ENCODE results near the gene PLA2G2C.

Gene PLA2G2C

GRCh38 chr1:20183616-20184271 lies 2.6 kb downstream of the PLA2G2C start:
- no peak for DNase-seq

- no peak for DNase-seq
Observed at GRCh38 chr1:20183035-20183434, 3.3 kb downstream of the PLA2G2C start.

GRCh38 chr1:20182415-20182814 lies 3.9 kb downstream of the PLA2G2C start:
- no peak for DNase-seq

- DNase-seq, result no peak
Observed at GRCh38 chr1:20180844-20181207, 5.5 kb downstream of the PLA2G2C start.

DNA sequence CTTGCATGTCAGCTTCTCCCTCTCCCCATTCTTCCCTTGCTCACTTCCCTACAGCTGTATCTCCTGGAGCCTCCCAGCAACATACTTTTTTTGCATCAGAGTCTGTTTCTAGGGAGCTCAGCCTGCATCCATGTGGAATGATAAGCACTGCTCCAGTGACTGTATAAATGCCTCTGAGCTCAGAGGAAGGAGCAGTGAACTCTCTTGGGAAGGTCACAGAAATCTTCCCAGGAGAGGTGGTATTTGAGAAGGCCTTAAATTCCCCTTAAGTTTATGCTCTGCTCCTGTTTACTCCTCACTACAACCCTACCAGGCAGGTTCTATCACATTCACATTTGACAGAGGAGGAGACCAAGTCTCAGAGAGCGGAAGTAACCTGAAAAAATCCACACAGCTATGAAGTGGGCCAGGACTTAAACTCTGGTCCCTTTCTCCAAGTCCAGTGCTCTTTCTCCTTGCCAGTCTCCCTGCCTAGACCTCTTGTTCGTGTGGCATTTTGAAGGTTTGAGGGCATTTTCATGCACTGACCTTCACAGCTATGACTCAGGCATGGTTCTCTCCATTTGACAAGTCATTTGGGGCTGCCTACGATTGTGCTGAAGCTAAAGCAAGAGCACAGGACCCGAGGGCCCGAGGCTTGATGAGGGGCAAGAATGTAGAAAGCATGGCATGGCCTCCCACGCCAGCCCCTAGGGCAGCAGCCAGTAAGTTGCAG lies 6.0 kb downstream of the PLA2G2C start:
- no peak for DNase-seq

- DNase-seq, result no peak
Observed at GRCh38 chr1:20179371-20180128, 6.8 kb downstream of the PLA2G2C start.

DNA sequence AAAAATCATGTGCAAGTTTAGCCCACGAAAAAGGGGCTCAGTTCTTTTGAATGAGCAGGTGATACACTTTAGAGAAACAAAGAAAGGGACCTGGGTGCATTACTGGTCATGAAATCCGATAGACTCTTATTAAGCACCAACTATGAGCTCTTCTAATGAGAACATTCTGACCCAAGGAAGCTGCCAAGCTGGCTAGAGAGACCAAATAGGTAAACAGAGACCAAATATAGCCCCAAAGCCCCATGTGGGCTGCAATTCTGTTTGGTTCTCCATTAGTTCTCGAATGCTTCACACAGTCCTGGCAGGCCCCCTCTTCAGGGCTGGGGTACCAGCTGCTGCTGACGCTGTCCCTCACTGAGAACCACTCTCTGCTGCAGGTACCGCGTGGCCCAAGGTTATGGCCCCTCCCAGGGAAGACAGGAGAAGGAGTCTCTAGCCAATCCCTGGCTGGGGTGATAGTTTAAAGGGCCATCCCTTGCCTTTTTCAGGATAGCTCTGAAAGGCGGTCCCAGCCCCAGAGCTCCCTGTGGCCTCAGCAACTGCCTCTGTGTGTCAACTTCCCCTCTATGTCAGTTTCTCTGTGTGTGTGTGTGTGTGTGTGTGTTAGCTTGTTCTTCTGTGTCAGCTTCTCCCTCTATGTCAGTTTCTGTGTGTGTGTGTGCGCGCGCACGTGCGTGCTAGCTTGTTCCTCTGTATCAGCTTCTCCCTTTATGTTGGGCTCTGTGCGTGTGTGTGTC lies 7.5 kb downstream of the PLA2G2C start:
- DNase-seq, result no peak

- no peak for DNase-seq
Observed at GRCh38 chr1:20174937-20175666, 11.2 kb downstream of the PLA2G2C start.

DNA sequence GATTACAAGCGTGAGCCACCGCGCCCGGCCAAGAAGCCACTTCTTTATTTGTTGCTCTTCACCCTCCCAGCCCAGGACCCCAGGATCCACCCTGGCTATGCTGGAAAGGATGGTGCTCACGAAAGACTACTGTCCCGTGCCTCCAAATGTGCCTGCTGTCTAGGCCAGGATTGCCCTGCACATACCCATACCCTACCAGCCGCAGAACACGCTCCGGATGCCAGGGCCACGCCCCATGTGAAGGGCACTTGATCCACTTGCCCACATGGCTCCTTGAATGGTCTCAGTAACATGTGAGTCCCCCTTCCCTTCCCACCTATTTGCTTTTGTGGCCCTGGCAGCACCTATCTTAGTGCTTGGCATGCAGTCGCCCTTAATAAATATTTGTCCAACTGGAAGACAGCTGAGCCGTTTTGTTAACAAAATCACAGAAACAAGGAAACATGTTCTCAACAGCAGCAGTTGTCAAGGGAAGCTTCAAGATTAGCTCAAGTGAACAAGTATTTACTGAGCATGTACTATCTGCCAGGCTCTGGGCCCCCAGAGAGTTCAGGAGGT lies 14.2 kb downstream of the PLA2G2C start:
- no peak for DNase-seq

DNA sequence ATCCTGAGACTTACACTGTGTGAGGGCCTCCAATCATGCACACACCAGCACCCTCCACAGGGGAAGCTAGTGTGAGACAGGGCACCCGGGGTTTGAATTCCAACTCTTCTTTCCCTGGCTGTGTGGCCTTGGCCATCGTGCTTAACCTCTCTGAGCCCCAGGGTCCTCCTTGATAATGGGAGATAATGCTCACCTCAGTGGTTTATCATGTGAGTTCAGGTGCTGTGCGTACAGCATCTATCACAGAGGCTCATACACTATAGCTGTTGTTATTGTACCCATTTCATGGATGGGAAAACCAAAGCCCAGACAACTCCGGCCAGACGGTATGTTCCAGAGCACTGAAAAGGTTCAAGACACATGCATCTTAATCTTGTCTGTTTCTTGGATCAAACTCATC lies 16.4 kb downstream of the PLA2G2C start:
- DNase-seq, result no peak

- no peak for DNase-seq
Observed at GRCh38 chr1:20168564-20169491, 17.5 kb downstream of the PLA2G2C start.

- no peak for DNase-seq
Observed at GRCh38 chr1:20167126-20167525, 19.2 kb downstream of the PLA2G2C start.

GRCh38 chr1:20166051-20166450 lies 20.3 kb downstream of the PLA2G2C start:
- DNase-seq, result no peak

DNA sequence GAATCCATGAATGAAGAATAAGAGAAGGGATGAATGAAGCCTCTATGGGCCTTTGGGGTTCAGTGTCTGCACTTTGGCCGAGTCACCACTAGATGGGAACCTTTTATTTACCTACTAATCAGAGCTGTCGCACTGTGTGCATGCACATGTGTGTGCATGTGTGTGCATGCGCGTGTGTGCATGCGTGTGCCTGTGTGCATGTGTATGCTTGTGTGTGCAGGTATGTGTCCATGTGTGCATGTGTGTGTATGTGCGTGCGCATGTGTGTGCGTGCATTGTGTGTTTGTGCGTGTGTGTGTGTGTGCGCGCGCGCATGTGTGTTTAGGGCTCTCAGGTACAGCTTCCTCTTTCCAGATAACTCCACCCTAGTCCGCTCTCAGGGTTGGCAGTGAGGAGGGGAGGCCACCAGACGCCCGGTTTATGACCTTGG lies 20.8 kb downstream of the PLA2G2C start:
- no peak for DNase-seq

GRCh38 chr1:20164694-20165202 lies 21.6 kb downstream of the PLA2G2C start:
- no peak for DNase-seq

GRCh38 chr1:20160034-20160433 lies 26.3 kb downstream of the PLA2G2C start:
- no peak for DNase-seq

GRCh38 chr1:20158358-20159070 lies 27.8 kb downstream of the PLA2G2C start:
- no peak for DNase-seq

- no peak for DNase-seq
Observed at GRCh38 chr1:20154301-20154831, 32.0 kb downstream of the PLA2G2C start.

- no peak for DNase-seq
Observed at GRCh38 chr1:20153000-20153418, 33.3 kb downstream of the PLA2G2C start.

- no peak for DNase-seq
Observed at GRCh38 chr1:20152599-20152930, 33.8 kb downstream of the PLA2G2C start.

Measured in T-helper 9 cell (primary cell).